Measurements from ENCODE around the gene FRMD6. TPM values are rescaled to one million over a fixed set of nuclear protein-coding genes. Genes with fewer than 3 reads are reported as not detected.

Gene FRMD6
- total and polyA plus RNA-seq, 9 of the 15 experiments (the other 6 are each of a cell fraction or from before 2014, with no cell fraction given): 0.11 to 0.92 (median 0.53) TPM

- WGBS (ENCODE audit: insufficient coverage, low coverage, missing lambda C conversion rate): 0% methylated on average over 3 of the region's 7 CpGs
- no peak for TF ChIP-seq BCLAF1 (IDR thresholded peaks at IDR 0.05; ENCODE audit: borderline replicate concordance in 1 of 2, control insufficient read depth in 1 of 2, low read depth in 2 of 2, low read length in 1 of 2)
- TF ChIP-seq ZNF395 (CRISPR knock-in tag; IDR thresholded peaks at IDR 0.05): no peak
- no peak for TF ChIP-seq HMGN3 (IDR thresholded peaks at IDR 0.05; ENCODE audit: borderline replicate concordance, extremely low read depth, insufficient read length, low read depth, low read length)
- TF ChIP-seq MYC (IDR thresholded peaks at IDR 0.05; ENCODE audit: low read depth, low read length): no peak
- no peak for TF ChIP-seq MYC (CRISPR knock-in tag; IDR thresholded peaks at IDR 0.05; ENCODE audit: borderline replicate concordance, low read depth)
- no peak for TF ChIP-seq ZKSCAN1 (IDR thresholded peaks at IDR 0.05; ENCODE audit: low read depth, low read length)
- TF ChIP-seq DMBX1 (CRISPR knock-in tag; IDR thresholded peaks at IDR 0.05; ENCODE audit: borderline replicate concordance): no peak
- TF ChIP-seq PPARD (CRISPR knock-in tag; IDR thresholded peaks at IDR 0.05): no peak
- no peak for TF ChIP-seq ILK (tag; IDR thresholded peaks at IDR 0.05; ENCODE audit: borderline replicate concordance, low read depth)
These were observed 13.4 kb upstream of the FRMD6 start for GRCh38 chr14:51638071-51638944.

More at GRCh38 chr14:51638071-51638944, 13.4 kb upstream of the FRMD6 start:
- Histone ChIP-seq H3K4me3 (no peak overlapping the region), H3K9me1 (ENCODE audit: control insufficient read depth, insufficient read depth, low read length) (no peaks in the 10 kb centered on the region), H2AFZ (ENCODE audit: low read depth, low read length) (no peak overlapping the region), H3K4me1 (replicated peaks in 1 of 2; ENCODE audit: control insufficient read depth in 2 of 2, insufficient read depth in 2 of 2, low read length in 2 of 2) (no peaks in the 10 kb centered on the region), H3K79me2 (ENCODE audit: control insufficient read depth, insufficient read depth, low read length) (no peaks in the 10 kb centered on the region), H3K9me3 (replicated peaks; ENCODE audit: control insufficient read depth, insufficient read depth, low read depth, low read length) (no peaks in the 10 kb centered on the region), H4K20me1 (replicated peaks; ENCODE audit: control insufficient read depth, insufficient read depth, low read length) (no peaks in the 10 kb centered on the region), H3K36me3 (ENCODE audit: control insufficient read depth, insufficient read depth, low read length) (no peaks in the 10 kb centered on the region), H3K9ac (ENCODE audit: insufficient read depth in 1 of 2, low read depth in 2 of 2, low read length in 2 of 2) (no peak overlapping the region), H3K27me3 (ENCODE audit: control insufficient read depth in 2 of 2, insufficient read depth in 2 of 2, low read length in 2 of 2) (no peaks in the 10 kb centered on the region; a peak in 2 of 5 replicates), H3K27ac (ENCODE audit: extremely low read depth, low read depth, low read length) (no peak overlapping the region), H3K4me2 (ENCODE audit: insufficient read depth, low read length) (no peak overlapping the region)
- no TSS peak for BruUV-seq (replicated peaks)
- in situ Hi-C loops (cut with MboI) (no loop called here), intact Hi-C loops (cut with micrococcal nuclease) (no loop called here)
- DNase-seq (ENCODE audit: extremely low read depth in 1 of 4, low spot score in 3 of 4): no peak
- no peak for FAIRE-seq
- ATAC-seq: no peak
- ChIA-PET CTCF (ENCODE audit: low intra/inter-chr PET ratio) (no interaction called here), POLR2A (no interaction called here)
